NCI-H2029 treated with DMSO at 0.1 percent for 48 hours (cell line): Measurements from ENCODE around the gene TGFB1I1.
"Not testable (repeated sequence)": the region's sequence is repeated elsewhere in the genome, so short reads cannot be mapped to it uniquely, and the experiment has no call there.

Experiments used
- DNase-seq: peaks from one replicate; lab custom pipeline; 2025; lab: John Stamatoyannopoulos, UW

TGFB1I1 gene

DNA sequence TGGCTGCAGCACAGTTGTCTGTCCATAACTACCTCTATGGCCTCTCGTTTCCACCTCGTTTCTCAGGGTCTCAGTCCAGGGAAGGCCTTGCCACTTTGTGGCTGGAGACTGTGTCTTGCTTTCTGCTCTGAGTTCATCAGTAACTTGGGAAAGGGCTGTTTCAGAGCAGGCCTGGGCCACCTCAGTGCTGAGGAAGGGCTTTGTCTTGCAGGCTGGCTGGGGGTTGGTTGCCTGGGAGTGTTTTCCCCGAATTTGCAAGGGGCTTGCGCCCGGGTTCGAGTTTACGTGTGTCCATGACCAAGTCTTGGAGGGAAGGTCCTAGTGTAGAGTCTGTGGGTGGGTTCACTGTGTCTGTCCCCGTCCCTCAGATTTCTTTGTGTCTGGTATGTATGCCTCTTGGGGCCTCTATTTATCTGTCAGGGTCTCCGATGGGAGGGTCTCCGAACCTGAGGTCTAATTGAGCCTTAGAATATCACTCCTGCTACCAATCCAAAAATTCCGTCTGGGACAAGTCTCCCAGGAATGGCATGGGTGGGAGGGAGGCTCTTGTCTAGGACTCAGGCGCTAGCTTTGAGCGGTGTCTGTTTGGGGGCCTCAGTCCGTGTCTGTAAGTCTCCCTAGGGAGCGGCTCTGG is 594 bp upstream of the TGFB1I1 start:
- DNase-seq = no peak

DNA sequence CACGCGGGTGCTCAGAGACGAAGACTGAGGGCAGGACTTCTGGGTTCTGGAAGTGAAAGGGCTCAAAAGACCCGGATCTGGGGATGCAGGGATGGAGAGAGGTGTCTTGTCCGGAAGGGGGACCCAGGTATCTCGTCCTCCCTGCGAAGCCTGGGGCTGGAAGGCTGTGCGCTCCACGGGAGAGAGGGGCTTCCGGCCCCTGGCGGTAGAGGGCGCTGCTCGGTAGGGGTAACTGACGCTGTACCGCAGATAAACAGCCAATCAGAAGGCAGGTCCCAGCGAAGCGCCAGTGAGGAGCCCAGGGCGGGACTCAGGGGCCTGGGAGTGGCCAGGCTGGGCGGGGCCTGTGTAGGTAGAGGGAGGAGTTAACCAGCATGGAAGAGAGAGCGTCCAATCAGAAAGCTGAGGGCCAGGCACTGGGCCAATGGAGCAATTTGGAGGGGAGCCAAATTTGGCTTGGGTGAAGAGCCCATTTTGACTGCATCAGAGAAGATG is 804 bp downstream of the TGFB1I1 start:
- peak; percentile 93 for DNase-seq

DNA sequence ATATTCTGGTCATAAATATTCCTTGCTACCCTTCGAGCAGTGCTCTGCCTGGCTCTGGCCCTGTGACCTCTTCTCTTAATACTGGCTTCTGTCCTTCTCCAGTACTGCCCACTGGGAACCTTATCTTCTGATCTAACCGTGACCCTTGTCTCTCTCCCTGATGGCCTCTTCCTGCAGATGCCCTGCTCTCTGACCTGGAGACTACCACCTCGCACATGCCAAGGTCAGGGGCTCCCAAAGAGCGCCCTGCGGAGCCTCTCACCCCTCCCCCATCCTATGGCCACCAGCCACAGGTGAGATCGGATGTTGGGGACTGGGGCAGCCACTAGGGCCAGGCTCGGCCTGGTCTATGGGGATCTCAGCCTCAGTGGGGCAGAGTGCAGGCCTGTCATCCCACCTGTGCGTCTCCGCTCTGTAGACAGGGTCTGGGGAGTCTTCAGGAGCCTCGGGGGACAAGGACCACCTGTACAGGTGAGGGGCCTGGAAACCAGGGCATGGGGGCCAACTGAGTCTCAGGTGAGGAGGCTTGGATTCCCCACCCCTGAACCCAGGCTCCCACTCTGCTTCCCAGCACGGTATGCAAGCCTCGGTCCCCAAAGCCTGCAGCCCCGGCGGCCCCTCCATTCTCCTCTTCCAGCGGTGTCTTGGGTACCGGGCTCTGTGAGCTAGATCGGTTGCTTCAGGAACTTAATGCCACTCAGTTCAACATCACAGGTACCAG is 1.5 kb downstream of the TGFB1I1 start:
- DNase-seq = no peak

DNA sequence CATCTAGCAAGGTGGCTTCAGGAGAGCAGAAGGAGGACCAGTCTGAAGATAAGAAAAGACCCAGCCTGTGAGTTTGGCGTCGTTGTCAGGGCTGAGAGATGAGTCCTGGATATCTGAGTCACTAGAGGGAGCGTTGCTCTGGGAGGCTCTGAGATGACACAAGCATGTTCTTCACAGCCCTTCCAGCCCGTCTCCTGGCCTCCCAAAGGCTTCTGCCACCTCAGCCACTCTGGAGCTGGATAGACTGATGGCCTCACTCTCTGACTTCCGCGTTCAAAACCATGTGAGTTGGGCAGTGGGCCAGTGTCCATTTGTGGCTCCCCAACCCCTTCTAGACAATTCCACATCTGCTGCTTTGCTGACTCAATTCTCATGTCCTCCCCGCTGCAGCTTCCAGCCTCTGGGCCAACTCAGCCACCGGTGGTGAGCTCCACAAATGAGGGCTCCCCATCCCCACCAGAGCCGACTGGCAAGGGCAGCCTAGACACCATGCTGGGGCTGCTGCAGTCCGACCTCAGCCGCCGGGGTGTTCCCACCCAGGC is 2.3 kb downstream of the TGFB1I1 start:
- DNase-seq = no peak

DNA sequence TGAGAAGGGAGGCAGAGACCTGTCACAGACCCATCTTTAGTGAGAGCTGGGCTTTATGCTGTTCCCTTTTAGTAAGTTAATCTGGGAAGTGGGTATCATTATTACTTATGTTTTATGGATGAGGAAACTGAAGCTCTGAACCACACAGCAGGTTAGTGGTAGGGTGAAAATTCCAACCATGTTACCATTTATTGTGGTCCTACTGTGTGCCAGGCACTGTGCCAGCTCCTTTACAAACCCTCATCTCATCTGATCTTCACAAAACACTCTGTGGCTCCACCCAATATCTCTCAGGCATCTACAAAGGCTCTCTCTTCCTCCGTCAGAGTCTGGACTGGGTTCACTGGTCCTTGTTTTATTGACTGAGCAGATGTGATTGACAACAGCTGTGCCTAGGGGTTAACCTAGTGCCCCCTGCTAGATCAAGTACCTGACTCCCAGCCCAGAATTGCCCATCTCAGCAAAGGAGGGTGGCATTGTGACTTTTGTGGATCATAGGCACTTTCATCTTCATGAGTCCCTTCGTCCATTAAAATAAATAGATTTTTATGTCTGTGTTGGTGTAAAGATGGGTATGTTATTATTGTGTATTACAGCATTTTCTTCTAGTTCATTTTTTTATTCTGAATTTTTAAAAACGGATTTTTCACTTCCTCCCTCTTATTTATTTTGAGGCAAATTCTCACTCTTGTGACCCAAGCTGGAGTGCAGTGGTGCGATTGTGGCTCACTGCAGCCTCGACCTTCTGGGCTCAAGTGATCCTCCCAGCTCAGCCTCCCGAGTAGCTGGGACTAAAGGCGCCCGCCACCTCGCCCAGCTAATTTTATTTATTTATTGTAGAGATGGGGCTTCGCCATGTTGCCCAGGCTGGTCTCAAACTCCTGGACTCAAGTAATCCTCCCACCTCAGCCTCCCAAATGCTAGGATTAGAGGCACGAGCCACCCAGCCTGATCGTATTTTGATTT is 3.1 kb downstream of the TGFB1I1 start:
- no peak for DNase-seq

DNA sequence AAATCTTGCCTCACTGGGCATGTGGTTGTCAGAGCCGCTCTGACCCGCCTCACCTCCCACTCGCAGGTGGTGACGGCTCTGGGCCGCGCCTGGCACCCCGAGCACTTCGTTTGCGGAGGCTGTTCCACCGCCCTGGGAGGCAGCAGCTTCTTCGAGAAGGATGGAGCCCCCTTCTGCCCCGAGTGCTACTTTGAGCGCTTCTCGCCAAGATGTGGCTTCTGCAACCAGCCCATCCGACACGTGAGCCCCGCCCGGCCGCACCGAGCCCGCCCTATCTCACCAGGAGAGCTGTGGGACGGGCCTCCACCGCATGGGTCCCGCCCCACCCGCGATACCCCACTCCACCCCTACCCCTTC is 4.0 kb downstream of the TGFB1I1 start:
- no peak for DNase-seq

DNA sequence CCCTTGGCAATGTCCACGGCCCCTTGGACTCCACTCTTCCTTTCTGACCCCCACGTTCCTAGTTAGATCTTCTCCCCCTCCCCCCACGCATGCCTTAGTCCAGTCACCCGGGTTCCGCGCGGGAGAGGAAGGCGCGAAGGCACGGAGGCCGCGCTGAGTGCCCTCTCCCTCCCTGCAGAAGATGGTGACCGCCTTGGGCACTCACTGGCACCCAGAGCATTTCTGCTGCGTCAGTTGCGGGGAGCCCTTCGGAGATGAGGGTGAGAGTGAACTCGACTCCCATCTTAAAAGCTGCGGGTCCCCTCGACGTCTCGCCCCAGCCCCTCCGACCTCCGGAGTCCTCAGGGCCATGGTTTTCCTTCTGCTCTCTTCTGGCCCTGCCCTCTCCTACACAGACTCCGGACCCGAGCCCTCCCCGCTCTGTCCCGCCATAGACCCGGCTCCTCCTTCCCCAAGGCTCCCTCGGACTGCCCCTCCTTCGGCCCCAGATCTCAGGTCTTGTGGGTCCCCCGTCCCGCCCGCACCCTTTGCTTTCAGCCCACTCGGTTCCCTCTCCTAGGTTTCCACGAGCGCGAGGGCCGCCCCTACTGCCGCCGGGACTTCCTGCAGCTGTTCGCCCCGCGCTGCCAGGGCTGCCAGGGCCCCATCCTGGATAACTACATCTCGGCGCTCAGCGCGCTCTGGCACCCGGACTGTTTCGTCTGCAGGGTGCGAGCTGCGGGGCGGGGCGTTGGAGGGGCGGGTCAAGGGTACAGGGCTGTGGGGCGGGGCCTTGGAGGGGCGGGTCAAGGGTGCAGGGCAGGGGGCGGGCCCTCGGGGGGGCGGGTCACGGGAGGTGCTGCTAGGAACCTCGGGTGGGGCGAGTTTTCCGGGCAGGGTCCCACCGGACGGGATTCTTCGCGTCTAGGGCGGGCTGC is 4.6 kb downstream of the TGFB1I1 start:
- DNase-seq = no peak

DNA sequence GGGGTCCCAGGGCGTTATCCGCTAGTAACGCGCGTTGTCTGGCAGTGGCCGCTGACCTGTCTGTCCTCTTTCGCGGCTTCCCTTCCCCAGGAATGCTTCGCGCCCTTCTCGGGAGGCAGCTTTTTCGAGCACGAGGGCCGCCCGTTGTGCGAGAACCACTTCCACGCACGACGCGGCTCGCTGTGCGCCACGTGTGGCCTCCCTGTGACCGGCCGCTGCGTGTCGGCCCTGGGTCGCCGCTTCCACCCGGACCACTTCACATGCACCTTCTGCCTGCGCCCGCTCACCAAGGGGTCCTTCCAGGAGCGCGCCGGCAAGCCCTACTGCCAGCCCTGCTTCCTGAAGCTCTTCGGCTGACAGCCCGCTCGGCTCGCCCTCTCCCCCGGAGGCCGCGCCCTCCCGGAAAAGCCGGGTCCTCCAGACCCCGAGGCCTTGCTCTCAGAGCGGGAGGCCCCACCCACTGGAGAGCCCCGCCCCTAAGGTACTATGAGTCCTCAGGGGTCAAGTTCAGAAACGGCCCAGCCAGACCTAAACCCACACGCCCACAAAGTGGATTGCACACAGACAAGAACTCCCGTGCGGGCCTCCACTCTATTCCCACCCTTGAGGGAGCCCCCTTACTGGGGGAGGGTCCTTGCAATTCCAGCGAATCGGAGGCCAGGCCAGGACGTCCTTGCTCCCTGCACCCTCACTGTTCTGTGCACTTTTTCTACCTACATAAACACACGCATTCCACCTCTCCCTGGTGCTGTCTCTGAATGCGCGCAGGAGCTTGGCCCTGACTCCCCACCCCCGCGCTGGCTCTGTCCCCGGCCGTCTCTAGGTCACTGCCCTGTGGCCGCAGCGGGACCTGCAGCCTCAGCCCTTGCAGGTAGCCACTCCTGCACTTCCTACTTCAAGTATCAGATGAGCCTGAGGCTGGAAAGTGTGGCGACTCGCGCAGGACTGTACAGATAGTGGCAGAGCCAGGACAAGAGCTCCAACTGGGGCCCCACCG is 5.6 kb downstream of the TGFB1I1 start:
- no peak for DNase-seq

DNA sequence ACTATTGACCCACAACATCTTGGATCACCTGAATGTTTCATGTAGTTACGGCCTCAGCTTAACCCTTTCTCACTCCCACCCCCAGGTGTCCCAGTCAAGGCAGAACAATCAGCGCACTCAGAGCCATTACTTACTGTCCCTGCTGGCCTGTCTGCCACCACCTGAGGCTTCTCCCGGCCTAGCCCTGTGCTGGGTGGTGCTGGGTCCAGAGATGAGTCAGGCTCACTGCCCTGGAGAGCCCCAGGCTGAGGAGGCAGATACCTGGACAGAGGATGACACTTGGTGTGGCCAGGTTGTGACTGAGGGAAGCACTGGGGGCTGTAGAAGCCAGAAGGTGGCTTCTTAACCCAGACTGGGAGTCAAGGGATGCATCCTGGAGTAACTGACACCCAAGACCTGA is 7.0 kb downstream of the TGFB1I1 start:
- DNase-seq = no peak

DNA sequence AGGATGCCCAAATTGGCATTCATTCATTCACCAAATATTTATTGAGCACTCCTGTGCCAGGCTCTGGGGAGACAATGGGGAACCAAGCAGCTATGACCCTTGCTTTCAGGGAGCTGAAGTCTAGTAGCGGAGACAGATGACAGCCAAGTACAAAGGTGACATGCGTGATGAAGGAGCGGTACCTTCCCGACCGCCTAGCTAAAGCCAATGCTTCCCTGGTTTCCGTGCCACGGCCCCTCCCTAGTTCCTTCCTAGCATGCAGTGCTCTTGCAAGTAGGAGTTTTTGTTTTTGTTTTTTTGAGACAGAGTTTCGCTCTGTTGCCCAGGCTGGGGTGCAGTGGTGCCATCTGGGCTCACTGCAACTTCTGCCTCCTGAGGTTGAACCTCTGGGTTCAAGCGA is 7.8 kb downstream of the TGFB1I1 start:
- no peak for DNase-seq

DNA sequence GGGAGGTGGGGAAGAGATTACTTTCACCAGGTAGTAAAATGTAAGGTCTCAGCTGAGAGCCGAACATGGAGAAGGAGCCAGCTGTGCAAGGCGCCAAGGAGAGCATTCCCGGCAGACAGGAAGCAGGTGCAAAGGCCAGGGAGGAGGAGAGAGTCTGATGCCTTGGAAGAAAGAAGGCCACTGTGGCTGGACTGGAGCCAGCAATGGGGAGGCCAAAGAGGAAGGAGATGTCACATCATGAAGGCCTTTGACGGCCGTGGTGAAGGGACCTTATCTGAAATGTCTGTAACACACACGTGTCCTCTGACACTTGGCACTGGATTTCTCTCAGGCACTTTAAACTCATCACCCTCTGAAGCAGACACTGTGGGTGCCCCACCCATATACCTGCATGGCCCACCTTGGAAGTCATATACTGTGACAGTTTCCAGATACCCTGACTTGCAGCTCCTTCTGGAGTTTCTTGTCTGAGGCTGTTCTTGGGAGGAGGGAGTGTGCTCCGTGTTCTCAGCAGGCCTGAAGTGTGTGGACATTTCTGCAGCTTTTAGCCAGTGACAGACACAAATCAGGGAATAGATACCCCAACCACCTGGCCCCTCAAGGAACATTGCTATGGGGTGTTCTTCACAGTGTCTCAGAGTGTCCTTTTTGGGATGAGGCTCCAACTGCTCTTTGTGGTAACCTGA is 9.0 kb downstream of the TGFB1I1 start:
- no peak for DNase-seq

DNA sequence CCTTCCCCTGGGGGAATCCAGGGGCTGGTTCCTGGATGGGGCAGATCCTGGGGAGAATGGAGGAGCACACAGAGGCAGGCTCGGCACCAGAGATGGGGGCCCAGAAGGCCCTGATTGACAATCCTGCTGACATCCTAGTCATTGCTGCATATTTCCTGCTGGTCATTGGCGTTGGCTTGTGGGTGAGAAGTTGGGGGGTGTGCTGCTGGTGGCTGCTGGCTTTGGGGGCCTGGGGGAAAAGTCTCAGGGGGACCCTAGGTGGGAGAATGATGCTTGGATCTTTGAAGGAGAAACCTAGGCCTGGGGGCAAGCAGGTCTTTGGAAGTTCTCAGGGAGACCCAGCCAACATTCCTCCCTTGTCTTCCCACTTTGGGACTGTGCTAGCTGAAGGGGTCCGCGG is 11.1 kb downstream of the TGFB1I1 start, which contains the start of gene SLC5A2:
Gene SLC5A2, plus strand, starts transcription at position 43 of the 400 bp plus-strand sequence. Its CDS starts 14 bp downstream, at position 57.
- no peak for DNase-seq

DNA sequence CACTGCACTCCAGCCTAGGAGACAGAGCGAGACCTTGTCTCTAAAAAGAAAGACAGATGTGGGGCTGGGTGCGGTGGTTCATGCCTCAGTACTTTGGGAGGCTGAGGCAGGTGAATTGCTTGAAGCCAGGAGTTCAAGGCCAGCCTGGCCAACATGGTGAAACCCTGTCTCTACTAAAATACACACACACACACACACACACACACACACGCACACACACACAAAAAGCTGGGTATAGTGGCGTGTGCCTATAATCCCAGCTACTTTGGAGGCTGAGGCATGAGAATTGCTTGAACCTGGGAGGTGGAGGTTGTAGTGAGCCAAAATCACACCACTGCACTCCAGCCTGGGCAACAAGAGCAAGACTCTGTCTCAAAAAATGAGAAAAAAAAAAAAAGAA is 12.1 kb downstream of the TGFB1I1 start:
- DNase-seq = not testable (repeated sequence)

DNA sequence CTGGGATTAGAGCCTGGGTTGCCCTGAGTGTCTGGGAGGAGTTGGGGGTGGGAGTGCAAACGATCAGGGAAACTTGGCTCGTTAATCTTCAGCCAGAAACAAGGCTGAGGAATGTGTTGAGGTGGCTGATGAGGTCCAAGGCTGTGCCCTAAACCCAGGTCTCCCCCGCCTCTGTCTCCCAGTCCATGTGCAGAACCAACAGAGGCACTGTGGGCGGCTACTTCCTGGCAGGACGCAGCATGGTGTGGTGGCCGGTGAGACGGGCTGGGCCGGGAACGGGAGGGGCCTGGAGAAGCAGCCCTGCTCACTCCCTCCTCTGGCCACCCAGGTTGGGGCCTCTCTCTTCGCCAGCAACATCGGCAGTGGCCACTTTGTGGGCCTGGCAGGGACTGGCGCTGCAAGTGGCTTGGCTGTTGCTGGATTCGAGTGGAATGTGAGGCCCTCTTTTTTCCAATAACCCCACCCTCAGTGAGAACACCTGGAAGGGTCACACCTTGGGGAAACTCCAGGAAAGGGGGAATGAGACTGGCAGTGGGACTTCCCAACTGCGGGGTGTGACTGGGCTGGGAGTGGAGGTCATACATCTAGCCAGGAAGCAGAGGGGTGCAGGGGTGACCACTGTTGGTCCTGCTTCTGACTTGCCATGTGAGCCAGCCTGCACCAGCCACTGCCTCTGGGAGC is 12.7 kb downstream of the TGFB1I1 start:
- no peak for DNase-seq

DNA sequence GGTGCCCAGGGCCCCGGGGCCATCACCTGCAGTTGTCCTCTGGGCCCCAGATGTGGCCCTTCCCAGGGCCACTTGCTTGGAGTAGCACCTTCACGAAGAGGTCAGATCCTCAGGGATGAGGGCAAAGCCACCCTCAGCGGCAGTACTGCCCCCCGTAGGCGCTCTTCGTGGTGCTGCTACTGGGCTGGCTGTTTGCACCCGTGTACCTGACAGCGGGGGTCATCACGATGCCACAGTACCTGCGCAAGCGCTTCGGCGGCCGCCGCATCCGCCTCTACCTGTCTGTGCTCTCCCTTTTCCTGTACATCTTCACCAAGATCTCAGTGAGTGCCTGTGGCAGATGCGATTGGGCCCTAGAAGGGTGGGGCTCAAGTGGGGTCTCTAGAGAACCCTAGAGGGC is 13.6 kb downstream of the TGFB1I1 start:
- no peak for DNase-seq

DNA sequence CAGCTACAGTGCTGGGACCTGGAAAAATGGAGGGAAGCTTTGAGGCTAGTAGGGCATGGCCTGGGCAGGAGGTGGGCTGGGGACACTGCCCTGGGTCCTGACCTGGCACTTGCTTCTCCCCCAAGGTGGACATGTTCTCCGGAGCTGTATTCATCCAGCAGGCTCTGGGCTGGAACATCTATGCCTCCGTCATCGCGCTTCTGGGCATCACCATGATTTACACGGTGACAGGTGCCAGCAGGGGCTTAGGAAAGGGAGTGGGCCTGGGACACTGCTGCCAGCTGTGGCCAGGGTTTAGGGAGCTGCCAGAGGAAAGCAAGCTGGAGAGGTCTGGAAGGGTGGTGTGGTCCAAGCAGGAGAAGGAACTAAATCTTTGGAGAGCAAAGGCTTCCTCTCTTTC is 14.1 kb downstream of the TGFB1I1 start:
- no peak for DNase-seq

DNA sequence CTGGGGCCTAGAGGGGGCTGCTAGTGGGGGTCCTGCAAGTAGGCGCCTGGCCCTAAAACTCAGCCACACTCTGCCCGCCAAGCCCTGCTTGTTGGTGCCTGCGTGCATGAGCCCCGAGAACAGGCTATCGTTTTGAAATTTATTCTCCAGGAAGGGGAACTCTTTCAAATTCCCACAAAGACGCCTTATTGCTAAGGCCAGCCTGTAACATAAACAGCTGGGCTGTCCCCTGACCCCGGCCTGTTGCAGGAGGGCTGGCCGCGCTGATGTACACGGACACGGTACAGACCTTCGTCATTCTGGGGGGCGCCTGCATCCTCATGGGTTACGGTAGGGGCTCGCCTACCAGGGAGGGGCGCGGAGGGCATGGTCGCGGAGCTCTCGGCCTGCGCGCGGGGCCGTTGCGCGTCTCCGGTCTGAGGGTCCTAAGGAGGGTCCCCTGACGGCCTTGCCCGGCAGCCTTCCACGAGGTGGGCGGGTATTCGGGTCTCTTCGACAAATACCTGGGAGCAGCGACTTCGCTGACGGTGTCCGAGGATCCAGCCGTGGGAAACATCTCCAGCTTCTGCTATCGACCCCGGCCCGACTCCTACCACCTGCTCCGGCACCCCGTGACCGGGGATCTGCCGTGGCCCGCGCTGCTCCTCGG is 15.2 kb downstream of the TGFB1I1 start:
- DNase-seq = no peak
